Breast epithelium (tissue), 4 donors: Measurements from ENCODE around the gene ALOX15. TPM values are rescaled to one million over a fixed set of nuclear protein-coding genes. Genes with fewer than 3 reads are reported as not detected.
"Not testable (repeated sequence)": the region's sequence is repeated elsewhere in the genome, so short reads cannot be mapped to it uniquely, and the experiment has no call there.

Experiments
- DNase-seq, 2 donors: peaks; one replicate each; pipeline ENCODE4 v3.0.0-alpha.2; 2019; ENCODE audit warnings: low spot score in 2 of 2
- H3K27ac ChIP-seq, 2 donors: fragments of 200-600 bp; sonication (generic) in 1 of 2; one replicate each; pipeline ENCODE4 v1.5.1; 2016 to 2019; ENCODE audit warnings: mild to moderate bottlenecking in 1 of 2
- H3K27me3 ChIP-seq, 2 donors: fragments of 200-600 bp; sonication (generic) in 1 of 2; one replicate each; pipeline versions ENCODE4 v1.5.1 to v1.6.0; 2017 to 2019; ENCODE audit warnings: control low read depth in 1 of 2, mild to moderate bottlenecking in 1 of 2
- H3K36me3 ChIP-seq: fragments of 200-600 bp; one replicate; pipeline ENCODE4 v1.5.1; 2019
- H3K4me1 ChIP-seq, 2 donors: fragments of 200-600 bp; sonication (generic); one replicate each; pipeline ENCODE4 v1.5.1; 2016 to 2019; ENCODE audit warnings: control low read depth in 1 of 2
- H3K4me3 ChIP-seq, 3 donors: fragments of 200-600 bp; sonication (generic); 1 replicate in 2 of 3; 2 replicates in 1 of 3; pipeline ENCODE4 v1.5.1; 2016 to 2019; ENCODE audit warnings: mild to moderate bottlenecking in 3 of 3, moderate library complexity in 2 of 3
- H3K9me3 ChIP-seq, 2 donors: fragments of 200-600 bp; sonication (generic) in 1 of 2; one replicate each; pipeline ENCODE4 v1.5.1; 2016 to 2019; ENCODE audit warnings: control low read depth in 1 of 2
- POLR2A ChIP-seq: fragments of 450-650 bp; IDR thresholded peaks from one replicate; pipeline ENCODE4 v1.6.1; 2016; ENCODE audit warnings: antibody characterized with exemption, mild to moderate bottlenecking, moderate library complexity
- POLR2AphosphoS5 ChIP-seq, 3 donors: sonication (generic); formaldehyde crosslinking; IDR thresholded peaks; one replicate each; pipeline ENCODE4 v1.6.1; 2017; ENCODE audit warnings: antibody characterized with exemption in 3 of 3
- intact Hi-C: fragments of 100-400 bp; cut with DNase I; formaldehyde crosslinking; loops from one replicate; pipeline ENCODE4 v1.15.1; 2023; ENCODE audit warnings: low total_unique reads
- total RNA-seq, 3 donors: library from RNA; depleted of rRNA; stranded (reverse); fragments of >200 nt; gene quantifications; one replicate each; pipeline ENCODE4 v1.1.0, GENCODE V29; 2016
- TF ChIP-seq, protein P1 (sequence below), 3 donors: fragments of 450-650 bp; IDR thresholded peaks; one replicate each; pipeline ENCODE4 v1.5.1; 2016 to 2017; ENCODE audit warnings: antibody characterized with exemption in 3 of 3, mild to moderate bottlenecking in 3 of 3, moderate library complexity in 3 of 3

ALOX15 gene, protein sequence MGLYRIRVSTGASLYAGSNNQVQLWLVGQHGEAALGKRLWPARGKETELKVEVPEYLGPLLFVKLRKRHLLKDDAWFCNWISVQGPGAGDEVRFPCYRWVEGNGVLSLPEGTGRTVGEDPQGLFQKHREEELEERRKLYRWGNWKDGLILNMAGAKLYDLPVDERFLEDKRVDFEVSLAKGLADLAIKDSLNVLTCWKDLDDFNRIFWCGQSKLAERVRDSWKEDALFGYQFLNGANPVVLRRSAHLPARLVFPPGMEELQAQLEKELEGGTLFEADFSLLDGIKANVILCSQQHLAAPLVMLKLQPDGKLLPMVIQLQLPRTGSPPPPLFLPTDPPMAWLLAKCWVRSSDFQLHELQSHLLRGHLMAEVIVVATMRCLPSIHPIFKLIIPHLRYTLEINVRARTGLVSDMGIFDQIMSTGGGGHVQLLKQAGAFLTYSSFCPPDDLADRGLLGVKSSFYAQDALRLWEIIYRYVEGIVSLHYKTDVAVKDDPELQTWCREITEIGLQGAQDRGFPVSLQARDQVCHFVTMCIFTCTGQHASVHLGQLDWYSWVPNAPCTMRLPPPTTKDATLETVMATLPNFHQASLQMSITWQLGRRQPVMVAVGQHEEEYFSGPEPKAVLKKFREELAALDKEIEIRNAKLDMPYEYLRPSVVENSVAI
- 10 to 100 TPM in 1 of 3 donors, under 1 TPM in 1, not detected in 1; 0.98 to 47.9 TPM for total RNA-seq

DNA sequence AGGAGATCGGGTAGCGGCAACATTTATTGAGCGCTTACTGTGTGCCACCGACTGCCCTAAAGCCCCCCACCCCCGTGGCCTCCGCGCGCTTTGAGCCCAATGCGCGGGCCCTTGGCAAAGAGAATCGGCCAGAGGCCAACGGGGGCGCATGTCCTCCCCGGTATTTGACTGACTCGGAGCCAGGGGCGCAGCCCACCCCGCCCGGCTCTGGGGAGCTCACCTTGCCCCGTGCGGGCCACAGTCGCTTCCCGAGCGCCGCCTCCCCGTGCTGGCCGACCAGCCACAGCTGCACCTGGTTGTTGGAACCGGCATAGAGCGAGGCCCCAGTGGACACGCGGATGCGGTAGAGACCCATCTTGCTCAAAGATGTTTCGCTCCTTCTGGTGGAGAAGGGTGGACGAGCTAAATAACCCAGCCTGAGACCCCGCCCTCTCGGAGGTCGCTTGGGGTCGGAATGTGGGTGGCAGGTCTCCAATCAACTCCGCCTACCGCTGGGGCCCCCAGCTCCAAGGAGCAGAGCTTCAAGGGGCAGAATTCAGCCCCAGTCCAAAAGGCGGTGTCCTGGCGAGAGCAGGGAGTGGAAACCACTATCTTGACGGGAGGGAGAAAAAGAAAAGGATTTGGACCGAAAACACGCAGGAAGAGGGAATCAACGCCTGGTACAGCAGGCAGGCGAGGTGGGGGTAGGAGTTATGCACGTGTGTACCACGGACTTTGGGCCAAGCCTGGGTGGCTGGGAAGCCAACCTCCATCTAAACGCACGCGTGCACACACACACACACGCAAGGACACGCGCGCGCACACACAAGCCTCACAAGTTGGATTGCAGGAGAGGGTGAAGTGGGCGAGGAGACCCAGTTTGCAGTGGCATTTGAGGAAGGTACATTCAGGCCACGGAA is at the start of gene ALOX15:
ALOX15 (minus strand) TSS at position 382 of the 899 bp plus-strand sequence; CDS start at position 355, 27 bp downstream.
- intact Hi-C loops = no loop called here
- H3K9me3 ChIP-seq = no peaks in the 10 kb centered on the region
- no peaks in the 10 kb centered on the region for H3K36me3 ChIP-seq
- H3K27ac ChIP-seq = no peak within 1 kb of the TSS
- no peak for DNase-seq
- TF ChIP-seq POLR2A = no peak
- TF ChIP-seq, protein P1, sequence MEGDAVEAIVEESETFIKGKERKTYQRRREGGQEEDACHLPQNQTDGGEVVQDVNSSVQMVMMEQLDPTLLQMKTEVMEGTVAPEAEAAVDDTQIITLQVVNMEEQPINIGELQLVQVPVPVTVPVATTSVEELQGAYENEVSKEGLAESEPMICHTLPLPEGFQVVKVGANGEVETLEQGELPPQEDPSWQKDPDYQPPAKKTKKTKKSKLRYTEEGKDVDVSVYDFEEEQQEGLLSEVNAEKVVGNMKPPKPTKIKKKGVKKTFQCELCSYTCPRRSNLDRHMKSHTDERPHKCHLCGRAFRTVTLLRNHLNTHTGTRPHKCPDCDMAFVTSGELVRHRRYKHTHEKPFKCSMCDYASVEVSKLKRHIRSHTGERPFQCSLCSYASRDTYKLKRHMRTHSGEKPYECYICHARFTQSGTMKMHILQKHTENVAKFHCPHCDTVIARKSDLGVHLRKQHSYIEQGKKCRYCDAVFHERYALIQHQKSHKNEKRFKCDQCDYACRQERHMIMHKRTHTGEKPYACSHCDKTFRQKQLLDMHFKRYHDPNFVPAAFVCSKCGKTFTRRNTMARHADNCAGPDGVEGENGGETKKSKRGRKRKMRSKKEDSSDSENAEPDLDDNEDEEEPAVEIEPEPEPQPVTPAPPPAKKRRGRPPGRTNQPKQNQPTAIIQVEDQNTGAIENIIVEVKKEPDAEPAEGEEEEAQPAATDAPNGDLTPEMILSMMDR (IDR thresholded peaks at IDR 0.05) = no peak
- TF ChIP-seq POLR2AphosphoS5 (IDR thresholded peaks at IDR 0.05) = no peak
- H3K4me3 ChIP-seq = peak within 1 kb of the TSS in 2 of 3 donors; percentile 24 to 31
- peaks cover 0 to 4% of the 10 kb centered on the region in 2 donors for H3K4me1 ChIP-seq
- H3K27me3 ChIP-seq = peaks cover 0 to 38% of the 10 kb centered on the region in 2 donors

DNA sequence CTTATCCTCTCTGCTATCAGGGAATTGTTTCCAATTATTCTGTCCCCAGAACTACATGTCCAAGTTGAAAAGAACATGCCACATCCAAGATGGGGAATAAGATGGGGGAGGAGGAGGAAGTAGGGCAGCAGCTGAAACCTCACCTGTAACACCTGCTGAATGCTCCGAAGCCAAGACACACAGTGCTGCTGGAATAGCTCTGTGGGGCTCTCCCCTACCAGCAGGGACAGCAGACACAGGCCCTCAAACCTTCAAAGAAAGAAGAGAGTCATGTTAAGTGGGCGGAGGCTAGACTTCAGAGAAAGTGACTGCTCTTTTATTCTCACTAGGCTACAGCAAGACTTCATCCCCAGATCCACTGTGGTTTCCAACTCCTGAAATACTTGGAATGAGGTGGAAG is 49.3 kb upstream of the ALOX15 start:
- peak overlapping the region in 1 of 2 donors; percentile 7 for H3K27ac ChIP-seq
- TF ChIP-seq, protein P1 (IDR thresholded peaks at IDR 0.05) = no peak
- TF ChIP-seq POLR2AphosphoS5 (IDR thresholded peaks at IDR 0.05) = no peak
- no peak for TF ChIP-seq POLR2A
- no peaks in the 10 kb centered on the region for H3K4me1 ChIP-seq
- H3K9me3 ChIP-seq = no peaks in the 10 kb centered on the region
- no peak for DNase-seq
- H3K36me3 ChIP-seq = no peaks in the 10 kb centered on the region
- H3K27me3 ChIP-seq = no peaks in the 10 kb centered on the region
- intact Hi-C loops = no loop called here
- H3K4me3 ChIP-seq = no peak overlapping the region

DNA sequence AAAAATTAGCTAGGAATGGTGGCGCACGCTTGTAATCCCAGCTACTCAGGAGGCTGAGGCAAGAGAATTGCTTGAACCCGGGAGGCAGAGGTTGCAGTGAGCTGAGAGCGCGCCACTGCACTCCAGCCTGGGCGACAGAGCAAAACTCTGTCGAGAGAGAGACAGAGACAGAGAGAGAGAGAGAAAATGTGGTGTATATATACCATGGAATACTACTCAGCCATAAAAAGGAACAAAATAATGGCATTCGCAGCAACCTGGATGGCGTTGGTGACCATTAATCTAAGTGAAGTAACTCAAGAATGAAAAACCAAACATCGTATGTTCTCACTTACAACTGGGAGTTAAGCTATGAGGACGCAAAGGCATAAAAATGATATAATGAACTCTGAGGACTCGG is 48.4 kb upstream of the ALOX15 start:
- H3K36me3 ChIP-seq, DNase-seq, H3K4me3 ChIP-seq, intact Hi-C loops, H3K27ac ChIP-seq, H3K4me1 ChIP-seq, H3K27me3 ChIP-seq, H3K9me3 ChIP-seq: not testable (repeated sequence)

DNA sequence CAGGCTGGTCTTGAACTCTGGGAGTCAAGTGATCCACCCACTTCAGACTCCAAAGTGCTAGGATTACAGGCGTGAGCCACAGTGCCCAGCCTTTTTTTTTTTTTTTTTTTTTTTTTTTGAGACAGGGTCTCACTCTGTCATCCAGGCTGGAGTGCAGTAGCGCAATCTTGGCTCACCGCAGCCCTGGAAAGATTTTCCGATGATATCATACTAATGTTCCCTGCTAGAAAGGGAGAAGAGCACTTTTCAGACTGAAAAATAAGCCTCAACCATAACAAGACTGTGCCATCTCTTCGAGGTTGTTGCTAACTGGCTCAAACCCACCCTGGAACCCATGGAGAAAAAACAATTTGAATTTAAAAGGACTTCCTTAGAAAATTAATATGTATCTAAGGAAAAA is 42.3 kb upstream of the ALOX15 start:
- H3K36me3 ChIP-seq, H3K4me3 ChIP-seq, intact Hi-C loops, DNase-seq, H3K27me3 ChIP-seq, H3K9me3 ChIP-seq, H3K4me1 ChIP-seq: not testable (repeated sequence)
- H3K27ac ChIP-seq = peak overlapping the region; percentile 52 to 60

DNA sequence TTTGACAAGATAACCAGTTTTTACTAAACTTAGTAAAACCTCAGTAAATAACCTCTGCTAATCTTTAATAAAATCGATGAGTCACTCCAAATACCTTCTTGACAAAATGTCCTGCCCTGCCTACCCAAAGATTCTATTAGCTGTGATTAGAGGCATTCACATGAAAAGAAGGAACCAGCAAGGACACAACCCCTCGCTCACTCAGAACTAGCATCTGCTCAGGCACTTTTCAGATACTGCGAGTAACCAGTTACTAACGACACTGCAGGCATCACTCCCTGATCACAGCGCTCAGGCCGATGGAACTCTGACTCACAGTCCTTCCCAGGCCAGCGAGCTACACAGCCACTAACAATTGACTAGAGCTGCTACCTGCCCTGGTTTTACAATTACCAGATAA is 38.2 kb upstream of the ALOX15 start:
- no peaks in the 10 kb centered on the region for H3K27me3 ChIP-seq
- intact Hi-C loops = no loop called here
- no peaks in the 10 kb centered on the region for H3K36me3 ChIP-seq
- peak overlapping the region in 1 of 2 donors; percentile 19 for H3K27ac ChIP-seq
- H3K9me3 ChIP-seq = no peaks in the 10 kb centered on the region
- no peaks in the 10 kb centered on the region for H3K4me1 ChIP-seq
- no peak overlapping the region for H3K4me3 ChIP-seq
- TF ChIP-seq POLR2AphosphoS5 (IDR thresholded peaks at IDR 0.05) (no peak), POLR2A (no peak)
- no peak for DNase-seq

DNA sequence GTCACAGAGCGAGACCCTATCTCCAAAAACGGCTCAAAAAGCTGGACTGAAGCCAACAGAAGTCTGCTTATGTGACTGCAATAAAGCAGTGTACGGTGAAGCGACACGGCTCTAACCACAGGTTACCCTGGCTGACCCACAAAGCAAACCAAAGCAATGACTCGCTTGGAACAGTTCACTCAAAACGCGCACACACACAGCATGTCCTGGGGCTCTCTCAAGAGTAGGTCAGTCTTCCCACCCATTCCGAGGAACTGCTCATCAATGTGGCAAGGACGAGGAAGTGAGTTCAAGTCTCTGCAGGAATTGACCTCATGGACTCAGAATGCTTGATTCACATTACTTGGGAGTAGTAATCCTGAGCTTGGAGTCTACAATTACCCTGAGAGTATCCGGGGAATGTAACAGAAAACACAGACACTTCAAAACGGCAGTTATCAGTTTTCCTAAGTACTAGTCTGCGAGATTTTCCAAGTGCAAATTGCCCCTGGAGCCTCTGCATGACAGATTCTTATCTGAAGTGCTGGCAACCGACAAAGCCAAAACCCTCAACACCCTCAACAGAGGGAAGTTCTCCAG is 37.1 kb upstream of the ALOX15 start:
- intact Hi-C loops = no loop called here
- TF ChIP-seq, protein P1 (IDR thresholded peaks at IDR 0.05) = no peak
- TF ChIP-seq POLR2AphosphoS5 (IDR thresholded peaks at IDR 0.05) = no peak
- TF ChIP-seq POLR2A = no peak
- Histone ChIP-seq H3K4me1 (no peaks in the 10 kb centered on the region), H3K27ac (no peak overlapping the region), H3K9me3 (no peaks in the 10 kb centered on the region), H3K36me3 (peaks cover 4% of the 10 kb centered on the region), H3K27me3 (no peaks in the 10 kb centered on the region), H3K4me3 (no peak overlapping the region)
- no peak for DNase-seq
